NCI-H2107 treated with DMSO at 0.1 percent for 48 hours (cell line): Measurements from ENCODE around the gene NMNAT2.
"Not testable (repeated sequence)": the region's sequence is repeated elsewhere in the genome, so short reads cannot be mapped to it uniquely, and the experiment has no call there.

Source experiments
- DNase-seq: peaks from one replicate; lab custom pipeline; 2025; ENCODE audit not compliant: unreplicated experiment; lab: John Stamatoyannopoulos, UW

Gene NMNAT2

DNA sequence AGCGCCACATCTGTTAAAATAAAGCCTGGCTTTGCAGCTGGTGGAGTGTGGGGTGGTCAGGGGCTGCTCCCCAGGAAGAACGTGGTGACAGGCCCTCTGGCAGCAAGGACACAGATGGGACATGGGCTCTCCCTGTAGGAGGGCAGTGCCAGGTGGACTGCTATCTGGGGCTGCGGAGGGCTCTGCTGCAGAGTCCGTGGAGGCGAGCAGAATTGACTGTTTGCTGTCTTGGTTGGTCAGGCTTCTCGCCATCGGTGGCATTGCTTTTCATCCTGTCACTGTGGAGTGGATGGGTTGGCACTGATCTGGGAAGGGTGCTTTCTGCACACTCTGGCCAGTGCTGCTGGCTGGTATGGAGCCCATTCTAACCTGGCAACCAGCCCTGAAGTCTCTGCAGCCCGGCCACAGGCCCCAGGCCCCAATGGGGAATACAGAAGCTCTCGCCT is 129.1 kb downstream of the NMNAT2 start:
- DNase-seq: no peak

DNA sequence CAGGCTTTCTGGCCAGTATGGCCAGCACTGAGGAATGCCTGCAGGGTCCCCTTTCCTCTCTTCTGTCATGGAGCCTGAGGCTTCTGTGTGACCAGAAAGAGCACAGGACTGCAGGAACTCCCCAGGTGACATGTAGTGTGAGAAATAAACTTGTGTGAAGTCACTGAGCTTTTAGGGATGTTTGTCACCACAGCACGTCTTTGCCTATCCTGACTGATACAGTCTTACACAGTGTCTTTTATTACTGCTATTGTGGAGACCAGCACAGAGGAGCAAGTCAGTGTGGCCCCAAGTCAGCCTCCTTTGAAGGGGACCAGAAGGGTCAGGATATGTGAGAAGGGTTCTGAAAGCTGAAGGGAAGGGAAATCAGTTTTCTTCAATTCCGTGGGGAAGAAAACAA is 129.6 kb downstream of the NMNAT2 start:
- no peak for DNase-seq

DNA sequence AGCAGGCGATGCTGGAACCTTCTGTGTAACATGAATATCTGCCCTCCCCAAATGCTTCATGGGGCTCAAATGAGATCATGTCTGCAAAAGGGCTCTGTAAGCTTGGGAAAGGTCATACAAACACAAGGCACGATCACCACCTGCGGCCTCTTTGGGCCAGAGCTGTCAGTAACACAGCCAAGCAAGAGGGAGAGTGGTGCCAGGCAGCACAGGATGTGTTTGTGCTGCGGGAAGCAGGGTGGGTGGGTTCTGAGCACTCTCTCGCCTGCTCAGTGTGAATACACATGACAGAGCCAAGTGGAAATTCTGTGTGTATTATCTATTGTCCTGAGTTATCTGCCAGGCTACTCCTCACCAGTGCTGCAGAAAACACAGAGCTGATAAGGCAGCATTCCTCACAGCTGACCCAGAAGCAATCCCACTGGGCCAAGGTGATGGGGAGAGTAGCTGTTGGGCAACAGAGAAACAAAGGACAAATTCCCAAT is 130.9 kb downstream of the NMNAT2 start:
- DNase-seq: no peak

DNA sequence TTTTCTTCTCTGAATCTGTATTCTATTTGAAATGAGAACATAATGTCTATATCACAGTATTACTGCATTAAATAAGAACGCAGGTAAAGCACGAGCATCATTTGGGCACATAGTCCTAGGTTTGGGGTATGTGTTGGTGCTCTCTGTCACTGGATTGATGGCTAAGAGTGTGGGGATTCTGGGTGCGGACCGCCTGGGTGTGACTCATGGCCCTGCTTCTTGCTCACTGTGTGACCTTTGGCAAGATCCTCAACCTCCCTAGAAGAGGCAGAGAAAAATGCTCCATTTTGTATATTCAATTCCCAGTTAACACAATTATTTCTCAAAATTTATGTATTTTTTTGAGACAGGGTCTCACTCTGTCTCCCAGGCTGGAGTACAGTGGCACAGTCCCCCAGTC is 132.4 kb downstream of the NMNAT2 start:
- no peak for DNase-seq

DNA sequence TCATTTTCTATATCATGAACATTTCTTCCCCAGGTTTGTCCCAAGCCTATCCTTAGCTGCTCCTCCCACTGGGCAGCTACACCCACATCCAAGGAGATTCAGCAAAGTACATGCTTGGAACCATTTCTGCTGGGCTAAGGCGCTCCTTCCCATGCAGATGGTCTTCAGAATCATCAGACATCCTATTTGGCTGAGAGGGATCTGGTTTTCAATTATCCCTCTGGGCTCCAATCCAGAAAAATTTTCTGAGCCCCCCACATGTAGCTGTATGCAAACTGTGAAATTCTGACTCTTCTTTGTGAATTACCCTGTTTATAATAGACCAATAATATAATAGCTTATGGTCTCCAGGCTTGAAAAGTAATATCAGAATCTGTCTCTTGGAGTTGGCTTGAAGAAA is 132.9 kb downstream of the NMNAT2 start:
- no peak for DNase-seq

DNA sequence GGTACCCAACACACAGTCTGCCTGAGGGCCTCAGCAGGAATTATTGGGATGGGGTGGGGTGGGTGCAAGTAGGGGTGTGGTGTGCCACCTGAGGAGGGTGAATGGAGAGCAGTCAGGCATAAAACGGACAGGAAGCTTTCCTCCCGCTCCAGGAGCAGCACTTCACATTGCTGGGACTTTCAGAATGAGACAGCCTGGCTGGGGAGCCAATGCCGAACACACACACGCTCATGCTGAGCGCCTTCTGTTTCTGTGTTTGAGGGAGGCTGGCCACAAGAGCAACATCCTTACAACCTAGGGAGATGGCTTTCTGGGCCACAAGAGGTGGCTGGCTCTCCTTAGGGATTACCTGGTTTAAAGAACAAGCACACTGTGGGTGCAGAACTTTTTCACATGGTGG is 134.1 kb downstream of the NMNAT2 start:
- no peak for DNase-seq

DNA sequence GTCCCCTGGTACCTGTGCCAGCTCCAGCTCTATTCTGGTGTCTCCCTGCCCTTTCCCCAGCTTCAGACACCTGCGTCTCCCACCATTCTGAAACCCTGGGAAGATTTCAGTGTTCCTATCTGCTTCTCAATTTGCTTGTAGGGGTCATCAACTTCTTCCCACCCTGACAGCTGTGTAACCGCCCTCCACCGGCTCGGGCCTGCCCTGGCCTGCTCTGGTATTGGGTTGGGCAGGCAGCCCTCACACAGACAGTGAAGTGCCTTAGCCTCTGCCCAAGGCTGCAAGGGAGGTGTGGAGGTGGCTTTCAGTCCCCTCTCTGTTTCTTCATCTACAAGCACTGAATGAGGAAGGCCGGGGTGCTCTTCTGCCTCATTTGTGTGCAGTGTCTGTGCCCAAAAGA is 134.9 kb downstream of the NMNAT2 start:
- no peak for DNase-seq

DNA sequence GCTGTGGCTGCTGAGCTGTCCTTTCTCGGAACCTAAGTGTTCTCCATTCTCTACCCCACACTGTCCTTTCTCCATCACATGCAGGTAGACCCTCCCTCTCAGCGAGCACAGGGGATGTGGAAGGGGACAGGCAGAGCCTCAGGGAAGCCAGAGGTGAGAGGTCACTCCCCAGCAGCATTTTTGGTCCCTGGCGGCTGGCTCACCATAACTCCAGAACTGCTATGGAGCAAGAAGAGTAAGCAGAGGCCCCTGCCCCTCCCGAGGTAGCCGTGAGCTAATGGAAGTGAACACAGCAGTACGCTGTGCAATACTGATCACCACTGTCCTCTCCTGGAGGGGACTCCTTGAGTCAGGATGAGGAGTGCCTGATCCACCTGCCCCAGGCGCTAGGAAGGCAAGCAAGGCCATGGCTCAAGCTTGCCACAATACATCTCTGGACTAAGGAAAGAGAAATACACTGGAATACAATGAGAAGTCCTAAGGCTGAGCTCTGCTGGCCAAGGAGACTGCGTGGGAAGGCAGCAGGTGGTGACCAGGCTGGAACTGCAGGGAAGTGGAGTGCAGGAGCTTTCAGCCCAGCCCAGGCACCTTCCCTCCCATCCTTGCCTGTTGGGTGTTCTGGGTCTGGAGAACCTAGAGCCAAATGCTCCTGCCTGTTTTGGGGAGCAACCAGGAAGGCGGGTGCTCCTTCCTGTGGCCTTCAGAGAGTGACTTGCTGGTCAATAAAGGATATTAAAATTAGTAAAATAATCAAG is 135.9 kb downstream of the NMNAT2 start:
- no peak for DNase-seq

DNA sequence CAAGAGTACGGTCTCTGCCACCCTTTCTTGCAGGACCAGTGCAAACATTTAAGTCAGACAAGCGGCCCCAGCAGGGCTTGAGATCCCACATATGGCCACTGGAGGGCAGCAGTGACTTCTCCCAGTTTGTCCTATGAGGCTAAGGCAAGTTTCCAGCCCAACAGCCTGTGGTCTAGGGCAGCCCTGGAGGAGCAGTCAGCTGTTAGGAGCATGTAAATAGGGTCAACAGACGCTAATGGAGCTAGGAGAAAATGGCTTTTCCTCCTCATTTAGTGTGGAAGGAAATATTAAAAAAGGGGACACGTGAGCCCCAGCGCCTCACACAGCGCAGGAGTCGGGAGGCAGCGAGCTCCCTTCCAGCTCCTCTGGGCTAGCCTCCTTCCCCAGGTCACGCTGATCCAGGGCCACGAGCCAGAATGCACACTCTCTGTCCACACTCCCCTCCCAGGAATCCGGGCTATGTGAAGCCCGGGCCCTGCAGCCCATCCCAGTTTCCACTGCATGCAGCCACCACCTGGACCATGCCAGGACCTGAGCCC is 136.6 kb downstream of the NMNAT2 start:
- peak; percentile 89 for DNase-seq

DNA sequence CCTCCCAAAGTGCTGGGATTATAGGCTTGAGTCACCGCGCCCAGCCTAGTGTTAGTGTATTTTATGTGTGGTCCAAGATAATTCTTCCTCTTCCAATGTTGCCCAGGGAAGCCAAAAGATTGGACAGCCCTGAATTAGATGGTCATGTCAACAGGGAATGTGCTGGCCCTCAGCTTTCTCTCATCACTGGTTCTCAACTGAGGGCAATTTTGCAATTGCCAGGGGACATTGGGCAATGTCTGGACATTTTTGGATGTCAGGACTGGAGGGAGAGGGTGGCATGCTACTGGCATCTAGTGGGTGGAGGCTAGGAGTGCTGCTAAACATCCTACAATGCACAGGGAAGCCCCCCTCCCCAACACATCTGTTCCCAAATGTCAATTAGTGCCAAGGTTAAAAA is 137.1 kb downstream of the NMNAT2 start:
- no peak for DNase-seq

DNA sequence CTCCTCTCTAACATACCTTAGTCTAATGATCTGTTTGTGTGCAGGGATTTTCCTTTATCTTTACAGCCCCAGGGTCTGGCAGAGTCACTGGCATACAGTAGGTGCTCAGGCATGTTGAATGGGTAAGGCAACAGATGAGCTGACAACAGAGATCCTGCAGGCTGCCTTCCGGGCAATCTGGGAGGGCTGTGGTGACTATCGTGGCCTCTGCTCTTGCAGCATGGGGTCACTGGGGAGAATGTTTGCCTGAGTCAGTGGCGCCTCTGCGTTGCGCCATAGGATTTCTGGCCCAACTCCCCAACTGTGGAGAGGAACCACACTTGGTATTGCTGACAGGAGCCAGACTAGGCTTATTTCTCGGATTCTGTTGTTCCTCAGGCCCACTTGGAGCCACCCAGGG is 138.3 kb downstream of the NMNAT2 start:
- no peak for DNase-seq

DNA sequence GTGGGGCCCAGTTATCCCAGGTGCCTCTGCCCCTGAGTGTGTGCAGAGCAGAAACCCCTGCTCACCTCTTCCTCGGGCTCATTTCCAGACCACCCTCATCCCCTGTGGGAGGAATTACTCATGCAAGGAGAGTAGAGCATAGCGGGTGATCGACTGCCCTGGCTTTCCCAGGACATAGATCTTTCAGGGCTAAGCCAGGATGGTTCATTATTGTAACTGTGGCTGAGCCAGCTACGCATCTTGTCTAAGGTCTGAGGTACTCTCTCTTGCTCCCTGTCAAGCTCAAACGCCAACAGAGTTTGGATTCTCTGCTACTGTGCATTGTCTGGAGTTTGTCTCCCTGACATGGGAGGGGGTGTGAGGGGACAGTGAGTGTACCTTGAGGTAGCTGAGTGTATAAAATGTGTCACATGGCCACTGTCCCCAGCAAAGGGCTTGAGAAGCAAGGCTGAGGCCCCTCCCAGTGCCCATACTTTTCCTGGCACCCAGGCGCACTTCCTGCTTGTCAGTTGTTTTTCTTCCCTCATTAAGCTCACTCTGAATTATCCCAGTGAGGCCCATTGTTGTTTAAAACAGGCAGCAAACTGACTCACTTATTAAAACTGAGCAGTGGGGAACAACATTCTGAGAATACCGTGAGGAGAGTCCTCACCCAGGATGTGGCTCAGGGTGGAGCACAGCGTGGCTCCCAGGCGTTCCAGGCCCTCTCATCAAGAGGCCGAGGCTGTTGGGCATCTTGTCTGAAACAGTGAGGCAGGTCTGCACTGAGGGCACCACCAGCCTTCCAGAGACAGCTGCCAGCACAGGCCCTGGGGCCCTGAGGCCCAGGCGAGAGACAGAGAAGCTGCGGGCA is 139.2 kb downstream of the NMNAT2 start:
- DNase-seq: no peak

DNA sequence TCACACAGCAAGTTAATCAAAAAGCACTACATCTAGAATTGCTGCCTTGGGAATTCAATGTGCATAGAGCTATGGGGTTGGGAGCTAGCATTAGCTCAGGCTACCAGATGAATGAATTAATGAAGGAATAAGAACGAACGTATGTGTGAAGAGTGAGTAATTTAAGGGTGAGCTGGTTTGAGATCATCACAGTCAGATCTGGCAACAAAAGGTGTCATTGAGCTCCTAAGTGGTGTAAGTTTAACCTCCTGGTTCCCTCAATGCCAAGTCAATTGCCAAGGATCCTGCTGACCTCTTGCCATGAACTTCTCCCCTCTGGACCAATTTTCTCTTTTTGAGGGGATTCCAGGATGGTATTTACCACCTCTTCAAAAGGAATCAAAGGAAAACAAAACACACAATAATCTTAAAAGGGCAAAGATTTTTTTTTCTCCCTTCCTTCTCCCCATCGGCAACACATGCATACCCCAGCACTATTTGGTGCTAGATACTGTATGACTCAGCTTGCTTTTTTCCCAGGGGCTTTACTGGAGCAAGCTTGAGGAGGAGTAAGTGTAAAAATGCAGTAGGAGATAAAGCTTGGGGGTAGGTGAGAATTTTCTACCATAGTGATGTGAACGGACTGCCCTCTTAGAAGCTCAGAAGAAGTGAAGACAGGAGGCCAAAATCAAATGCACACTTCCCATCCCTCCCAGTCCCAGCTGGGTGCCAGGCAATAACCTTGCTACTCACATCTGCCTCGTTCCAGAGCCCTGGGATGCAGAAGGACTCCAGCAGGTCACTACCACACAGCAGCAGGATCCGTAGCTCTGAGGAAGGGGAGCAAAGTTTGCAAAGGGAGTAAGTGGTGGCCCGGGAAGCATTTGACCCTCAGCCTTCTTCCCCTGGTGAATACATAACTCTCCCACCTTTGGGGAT is 140.1 kb downstream of the NMNAT2 start:
- no peak for DNase-seq

DNA sequence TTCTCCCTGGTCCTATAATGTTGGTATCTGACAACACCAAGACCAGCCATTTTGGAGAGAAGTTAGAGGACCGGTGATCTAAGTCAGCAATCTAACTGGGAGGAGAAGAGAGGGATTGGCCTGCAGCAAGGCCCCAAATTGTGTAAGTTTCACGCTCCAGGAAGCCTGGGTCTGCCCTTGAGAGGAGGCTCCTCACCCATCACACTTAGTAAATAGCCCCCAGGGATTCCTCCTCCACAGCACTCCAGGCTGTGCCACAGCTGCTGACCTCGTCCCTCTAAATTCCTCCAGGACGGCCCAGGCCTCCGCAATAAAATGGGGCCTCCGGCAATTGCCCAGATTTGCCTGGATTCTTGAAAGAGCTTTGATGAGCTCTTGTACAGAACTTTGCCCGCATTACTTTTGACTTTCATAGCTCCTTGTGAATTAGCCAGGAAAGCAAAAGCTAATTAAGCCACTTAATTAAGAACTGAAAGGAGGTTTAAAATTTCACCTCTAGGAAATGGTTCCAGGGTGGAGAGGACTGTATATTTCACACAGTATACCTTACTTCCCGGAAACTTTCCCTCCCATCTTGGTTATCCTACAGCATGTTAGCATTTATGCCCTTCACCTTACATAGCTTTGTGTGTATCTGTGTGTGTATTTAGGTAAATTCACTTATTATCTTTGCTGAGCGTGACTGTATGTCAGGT is 141.6 kb downstream of the NMNAT2 start:
- no peak for DNase-seq

DNA sequence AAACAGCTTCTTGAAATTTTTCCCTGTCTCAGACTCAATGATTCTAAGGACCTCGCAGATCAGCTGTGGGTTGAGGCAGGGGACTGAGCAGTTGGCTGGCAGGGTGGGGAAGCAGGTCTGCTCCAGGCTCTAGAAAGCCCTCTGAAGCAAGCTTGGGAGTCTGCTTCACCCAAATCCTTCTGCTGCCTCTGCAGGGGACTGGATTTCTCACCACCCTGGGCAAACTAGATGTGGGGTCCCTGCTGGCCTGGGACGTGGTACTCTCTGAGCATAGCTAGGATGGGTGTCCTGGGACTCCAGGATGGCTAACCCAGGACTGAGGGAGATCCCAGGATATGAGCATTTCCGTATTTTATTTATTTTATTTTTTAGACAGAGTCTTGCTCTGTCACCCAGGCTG is 142.9 kb downstream of the NMNAT2 start:
- no peak for DNase-seq

DNA sequence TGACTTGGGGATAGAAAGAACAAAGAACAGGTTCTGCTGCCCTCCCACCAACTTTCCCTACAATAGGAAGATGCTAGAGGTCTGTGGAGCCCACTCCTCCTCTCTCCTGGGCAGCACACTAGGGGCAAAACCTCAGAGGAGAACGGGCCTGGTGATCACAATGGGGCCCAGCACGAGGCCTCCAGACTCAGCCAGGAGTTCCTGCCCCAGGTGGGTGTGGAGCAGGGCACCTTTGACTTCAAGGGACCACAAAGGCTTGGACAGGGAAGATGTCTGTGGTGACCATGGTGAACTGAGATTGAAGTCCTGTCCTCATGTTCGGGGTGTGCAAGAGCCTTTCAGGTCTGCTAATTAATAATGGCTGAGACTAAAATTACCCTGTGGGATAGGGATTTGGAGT is 143.3 kb downstream of the NMNAT2 start:
- DNase-seq: no peak

DNA sequence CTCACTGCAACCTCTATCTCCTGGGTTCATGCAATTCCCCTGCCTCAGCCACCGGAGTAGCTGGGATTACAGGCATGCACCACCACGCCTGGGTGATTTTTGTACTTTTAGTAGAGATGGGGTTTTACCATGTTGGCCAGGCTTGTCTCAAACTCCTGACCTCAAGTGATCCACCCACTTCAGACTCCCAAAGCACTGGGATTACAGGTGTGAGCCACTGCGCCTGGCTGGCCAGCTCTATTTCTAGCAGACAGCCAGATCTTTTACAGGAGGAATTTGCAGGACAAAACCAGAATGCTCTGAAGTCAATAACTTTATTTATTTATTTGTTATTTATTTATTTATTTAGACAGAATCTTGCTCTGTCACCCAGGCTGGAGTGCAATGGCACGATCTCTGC is 144.2 kb downstream of the NMNAT2 start:
- DNase-seq: not testable (repeated sequence)

DNA sequence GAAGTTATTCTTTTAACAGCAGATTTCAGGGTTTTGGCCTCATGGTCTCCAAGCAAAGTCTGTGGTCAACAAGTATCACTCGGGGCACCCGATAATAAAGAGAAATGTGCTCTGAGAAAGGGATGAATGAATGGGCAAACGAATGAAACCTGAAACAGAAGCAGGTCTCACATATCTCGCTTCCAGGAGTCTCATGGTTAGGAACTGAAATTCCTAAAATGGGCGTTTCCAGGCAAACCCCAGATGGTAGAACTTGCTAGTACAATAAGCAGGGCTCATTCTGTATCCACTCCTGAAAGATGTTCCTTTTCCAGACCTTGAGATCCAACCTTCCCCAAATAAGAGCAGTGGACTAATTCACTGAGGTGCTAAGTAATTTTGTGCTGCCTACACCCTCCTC is 144.9 kb downstream of the NMNAT2 start:
- no peak for DNase-seq

DNA sequence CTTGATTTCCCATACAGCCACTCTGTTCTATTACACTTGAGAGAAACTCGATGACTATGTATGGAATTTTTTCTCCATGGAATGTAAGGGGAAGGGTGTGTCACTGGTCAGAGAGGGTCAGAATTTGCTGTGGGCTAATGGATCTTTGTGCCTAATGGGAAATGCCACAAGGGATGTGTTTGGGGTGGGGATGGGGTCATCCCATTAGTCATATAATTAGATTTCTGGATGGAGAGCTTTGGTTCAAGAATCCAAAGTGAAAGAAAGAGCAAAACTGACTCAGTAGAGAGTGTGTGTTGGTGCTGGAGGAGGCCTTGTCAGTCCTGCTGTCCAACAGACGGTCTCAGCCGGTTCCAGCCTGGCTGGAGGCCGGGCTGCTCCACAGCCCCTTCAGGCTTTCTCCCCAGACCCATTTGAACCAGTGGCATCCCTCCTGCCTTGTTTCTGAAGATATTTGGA is 145.8 kb downstream of the NMNAT2 start:
- no peak for DNase-seq

DNA sequence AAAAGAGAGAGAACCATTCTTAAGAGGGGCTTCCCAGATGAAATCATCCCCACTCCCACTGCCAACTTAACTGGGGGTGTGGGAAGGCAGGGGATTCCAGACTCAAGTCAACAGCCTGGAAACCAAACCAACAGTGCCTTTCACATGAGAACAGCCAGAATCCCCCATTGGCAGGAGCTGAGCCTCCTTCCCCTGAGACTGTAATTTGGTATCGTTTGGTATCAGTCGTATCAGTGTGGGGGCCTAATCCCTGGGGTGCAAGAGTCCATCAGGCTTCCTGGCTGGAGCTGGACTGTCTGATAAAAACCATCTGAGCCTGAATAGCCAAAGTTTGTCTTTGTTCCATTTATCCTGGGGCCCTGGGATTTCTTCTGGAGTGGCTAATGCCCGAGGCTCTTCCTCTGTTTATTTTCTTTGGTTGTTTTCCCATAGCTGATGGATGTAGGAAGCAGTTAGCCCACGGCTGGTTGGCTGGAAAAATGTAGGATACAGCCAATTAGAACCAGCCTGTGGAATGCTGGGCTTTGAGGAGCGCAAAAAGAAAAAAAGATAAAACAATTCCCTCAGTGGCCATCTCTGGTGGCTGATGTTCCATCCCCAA is 147.5 kb downstream of the NMNAT2 start:
- no peak for DNase-seq
